ENCODE results near the gene ESF1. TPM values are rescaled to one million over a fixed set of nuclear protein-coding genes. Genes with fewer than 3 reads are reported as not detected.

The ESF1 gene
- total RNA-seq, 1 experiment from 2014 or later, result 36.9 TPM

GRCh38 chr20:13800728-13801134 lies 16.0 kb upstream of the ESF1 start:
- no peak overlapping the region for H4K8ac ChIP-seq (replicated peaks; ENCODE audit: insufficient read length, low read depth, low read length)
- H2BK15ac ChIP-seq (ENCODE audit: low read depth, low read length), result no peak overlapping the region
- H3K18ac ChIP-seq (ENCODE audit: insufficient read length, low read depth, low read length), result no peak overlapping the region
- H3K27me3 ChIP-seq (ENCODE audit: insufficient read depth, low read length), result no peaks in the 10 kb centered on the region
- Mint-ChIP-seq H3K4me3 (no peak overlapping the region), H3K27me3 (ENCODE audit: low read depth) (no peaks in the 10 kb centered on the region), H3K27ac (peak overlapping the region in 2 of 3 experiments; percentile 76 to 85; a peak in 2 of 7 replicates), H3K4me1 (no peaks in the 10 kb centered on the region), H3K36me3 (ENCODE audit: insufficient read depth in 1 of 3, low read depth in 3 of 3) (peaks cover 29 to 75% (median 66%) of the 10 kb centered on the region in 3 experiments; a peak in 6 of 7 replicates), H3K9me3 (no peaks in the 10 kb centered on the region)
- DNase-seq, result no peak
- no peak overlapping the region for H2BK5ac ChIP-seq (ENCODE audit: insufficient read length, low read length)
- H4K5ac ChIP-seq (ENCODE audit: insufficient read length, low read depth, low read length), result no peak overlapping the region
- TF ChIP-seq CTCF (conservative IDR thresholded peaks at IDR 0.05), result no peak
- no peak overlapping the region for H2BK12ac ChIP-seq (ENCODE audit: insufficient read length, low read depth, low read length)
- H2AK5ac ChIP-seq (ENCODE audit: insufficient read length, low read length), result no peak overlapping the region
- H3K79me1 ChIP-seq (ENCODE audit: insufficient read depth, low read depth, low read length, poor library complexity, severe bottlenecking), result peaks cover 4% of the 10 kb centered on the region
- no peaks in the 10 kb centered on the region for H3K9me3 ChIP-seq (ENCODE audit: control insufficient read depth, low read depth, low read length)
- H3K79me2 ChIP-seq (ENCODE audit: insufficient read depth, low read length), result no peaks in the 10 kb centered on the region
- no peak overlapping the region for H2BK120ac ChIP-seq (ENCODE audit: low read depth, low read length, poor library complexity, severe bottlenecking)
- no CpG with 5 or more reads among the region's 7 CpGs for WGBS (ENCODE audit: extremely low coverage, insufficient read length, low lambda C conversion rate)
- no peak overlapping the region for H3K9ac ChIP-seq (ENCODE audit: extremely low read depth, insufficient read length, low read length)
- no peak overlapping the region for H4K91ac ChIP-seq (ENCODE audit: insufficient read length, low read depth, low read length)
- H2AFZ ChIP-seq (ENCODE audit: low read length), result no peak overlapping the region
- H3K14ac ChIP-seq (ENCODE audit: insufficient read depth, low read length), result no peak overlapping the region
- H4K20me1 ChIP-seq (ENCODE audit: control insufficient read depth, insufficient read depth, insufficient read length), result no peaks in the 10 kb centered on the region
- H3K23me2 ChIP-seq (ENCODE audit: insufficient read length, low read depth, low read length, poor library complexity, severe bottlenecking), result no peaks in the 10 kb centered on the region
- H3K56ac ChIP-seq (ENCODE audit: insufficient read length, low read depth, low read length), result no peak overlapping the region
- H3K27ac ChIP-seq (ENCODE audit: insufficient read length, low read depth, low read length), result no peak overlapping the region
- no peak overlapping the region for H3K23ac ChIP-seq (ENCODE audit: insufficient read length, low read depth, low read length)
- no peak overlapping the region for H2BK20ac ChIP-seq (ENCODE audit: low read depth, low read length, poor library complexity, severe bottlenecking)
- no peak overlapping the region for H3K4me2 ChIP-seq (ENCODE audit: insufficient read depth, insufficient read length, low read length)
- H3T11ph ChIP-seq (ENCODE audit: low read length), result no peak overlapping the region
- no peaks in the 10 kb centered on the region for H3K4me1 ChIP-seq (ENCODE audit: insufficient read depth, low read length)
- H3K4ac ChIP-seq (ENCODE audit: low read depth, low read length), result no peak overlapping the region

Data from H9 (cell line).